HepG2 (cell line): ENCODE results near the gene FANCG. TPM values are rescaled to one million over a fixed set of nuclear protein-coding genes. Genes with fewer than 3 reads are reported as not detected.
A peak's percentile ranks its signal among the peaks of the same experiment; 100 is the strongest.

Experiments used
- CBX2 ChIP-seq, 2 experiments: fragments of 200-600 bp in 1 of 2; sonication (generic); formaldehyde crosslinking in 1 of 2; IDR thresholded peaks; 2 replicates each; pipeline versions ENCODE4 v1.7.0 to v1.8.1; 2018 to 2022; ENCODE audit warnings: low read depth in 2 of 2, low read length in 1 of 2, mild to moderate bottlenecking in 1 of 2, missing genetic modification reagents in 1 of 2
- CBX5 ChIP-seq: sonication (generic); formaldehyde crosslinking; IDR thresholded peaks from 2 replicates; pipeline ENCODE4 v1.4.0; 2020; ENCODE audit warnings: missing genetic modification reagents, borderline replicate concordance
- CCAR2 ChIP-seq: fragments of 200-400 bp; formaldehyde crosslinking; optimal IDR thresholded peaks from 2 replicates; pipeline ENCODE3; 2018; ENCODE audit warnings: low read depth, mild to moderate bottlenecking, low read length, moderate library complexity
- CEBPG ChIP-seq: IDR thresholded peaks from 2 replicates; pipeline ENCODE4 v1.6.1; 2016
- DR1 ChIP-seq: sonication (generic); formaldehyde crosslinking; IDR thresholded peaks from 2 replicates; pipeline ENCODE4 v1.8.0; 2021; ENCODE audit warnings: mild to moderate bottlenecking, missing genetic modification reagents, inconsistent platforms
- EP300 ChIP-seq, 3 experiments: sonication (generic) in 1 of 3; formaldehyde crosslinking in 1 of 3; IDR thresholded peaks; 2 replicates each; pipeline versions ENCODE4 v1.5.1 to v1.6.1; 2011 to 2020; ENCODE audit warnings: low read depth in 2 of 3, low read length in 2 of 3, borderline replicate concordance in 1 of 3, improper control_type of control experiment in 1 of 3, mild to moderate bottlenecking in 1 of 3, missing genetic modification reagents in 1 of 3, moderate library complexity in 1 of 3
- HIVEP1 ChIP-seq: sonication (generic); formaldehyde crosslinking; IDR thresholded peaks from 2 replicates; pipeline ENCODE4 v1.4.0; 2020; ENCODE audit warnings: mild to moderate bottlenecking, missing genetic modification reagents
- HNF1A ChIP-seq, 2 experiments: sonication (generic) in 1 of 2; formaldehyde crosslinking in 1 of 2; IDR thresholded peaks; 2 replicates each; pipeline versions ENCODE4 v1.4.0 to v1.6.1; 2016 to 2020; ENCODE audit warnings: borderline replicate concordance in 1 of 2, low read depth in 1 of 2, mild to moderate bottlenecking in 1 of 2, missing genetic modification reagents in 1 of 2
- PCBP1 ChIP-seq: fragments of 200-400 bp; formaldehyde crosslinking; IDR thresholded peaks from 2 replicates; pipeline ENCODE4 v1.6.1; 2017; ENCODE audit warnings: mild to moderate bottlenecking, low read depth, low read length, borderline replicate concordance
- PHB2 ChIP-seq: fragments of 450-650 bp; IDR thresholded peaks from 2 replicates; pipeline ENCODE4 v1.6.1; 2018; ENCODE audit not compliant: partially characterized antibody
- PLRG1 ChIP-seq: fragments of 450-650 bp; conservative IDR thresholded peaks from 2 replicates; pipeline ENCODE4 v1.6.1; 2016
- TBX2 ChIP-seq: sonication (generic); formaldehyde crosslinking; IDR thresholded peaks from 2 replicates; pipeline ENCODE4 v1.5.0; 2020; ENCODE audit warnings: missing genetic modification reagents, mild to moderate bottlenecking, borderline replicate concordance
- TMF1 ChIP-seq: sonication (generic); formaldehyde crosslinking; IDR thresholded peaks from 2 replicates; pipeline ENCODE4 v1.8.1; 2022; ENCODE audit warnings: low read depth, missing genetic modification reagents
- U2AF1 ChIP-seq: fragments of 200-400 bp; formaldehyde crosslinking; optimal IDR thresholded peaks from 2 replicates; pipeline ENCODE3; 2017; ENCODE audit warnings: mild to moderate bottlenecking, low read depth, low read length
- ZBTB7B ChIP-seq: sonication (generic); formaldehyde crosslinking; IDR thresholded peaks from 2 replicates; pipeline ENCODE4 v1.4.0; 2020; ENCODE audit warnings: missing genetic modification reagents
- ZFYVE20 ChIP-seq: sonication (generic); formaldehyde crosslinking; IDR thresholded peaks from 2 replicates; pipeline ENCODE4 v1.8.0; 2023; ENCODE audit warnings: low read depth, mild to moderate bottlenecking, moderate library complexity, missing genetic modification reagents, borderline replicate concordance
- ZNF225 ChIP-seq: sonication (generic); formaldehyde crosslinking; IDR thresholded peaks from 2 replicates; pipeline ENCODE4 v1.4.0; 2020; ENCODE audit warnings: mild to moderate bottlenecking, missing genetic modification reagents
- ZNF282 ChIP-seq: fragments of 450-650 bp; IDR thresholded peaks from 2 replicates; pipeline ENCODE4 v1.6.1; 2018; ENCODE audit not compliant: partially characterized antibody
- ZNF3 ChIP-seq: IDR thresholded peaks from 2 replicates; pipeline ENCODE4 v1.7.0; 2017; ENCODE audit warnings: inconsistent platforms
- ZNF326 ChIP-seq: sonication (generic); formaldehyde crosslinking; IDR thresholded peaks from 2 replicates; pipeline ENCODE4 v1.4.0; 2020; ENCODE audit warnings: missing genetic modification reagents, borderline replicate concordance
- ZNF337 ChIP-seq: sonication (generic); formaldehyde crosslinking; IDR thresholded peaks from 2 replicates; pipeline ENCODE4 v1.5.1; 2020; ENCODE audit warnings: missing genetic modification reagents, low read depth, mild to moderate bottlenecking, borderline replicate concordance
- ZNF432 ChIP-seq: sonication (generic); formaldehyde crosslinking; IDR thresholded peaks from 2 replicates; pipeline ENCODE4 v1.5.0; 2020; ENCODE audit warnings: missing genetic modification reagents, mild to moderate bottlenecking, borderline replicate concordance
- ZNF446 ChIP-seq: sonication (generic); formaldehyde crosslinking; IDR thresholded peaks from 2 replicates; pipeline ENCODE4 v1.5.0; 2020; ENCODE audit warnings: mild to moderate bottlenecking, missing genetic modification reagents
- ZNF569 ChIP-seq: sonication (generic); formaldehyde crosslinking; IDR thresholded peaks from 2 replicates; pipeline ENCODE4 v1.5.0; 2020; ENCODE audit warnings: mild to moderate bottlenecking, missing genetic modification reagents, moderate library complexity, borderline replicate concordance
- ZSCAN31 ChIP-seq: sonication (generic); formaldehyde crosslinking; IDR thresholded peaks from 2 replicates; pipeline ENCODE4 v1.5.0; 2020; ENCODE audit warnings: low read depth, mild to moderate bottlenecking, missing genetic modification reagents
- ZZZ3 ChIP-seq: sonication (generic); formaldehyde crosslinking; IDR thresholded peaks from 2 replicates; pipeline ENCODE4 v1.4.0; 2020; ENCODE audit warnings: missing genetic modification reagents, mild to moderate bottlenecking, borderline replicate concordance
- polyA plus RNA-seq, 8 experiments: library from polyadenylated mRNA; depleted of rRNA in 3 of 8; stranded (reverse) in 7 of 8; unstranded in 1 of 8; fragments of >200 nt; fragmentation: Illumina TruSeq in 4 of 8; extraction: Trizol in 4 of 8; gene quantifications; 2 replicates each; pipeline versions ENCODE4 v1.2.1 to v1.2.3, GENCODE V29; 2011 to 2016; ENCODE audit warnings: low read depth in 4 of 8, missing spikeins in 1 of 8, mixed read lengths in 1 of 8; ENCODE audit not compliant: insufficient read depth in 1 of 8
- total RNA-seq, 5 experiments: library from RNA; depleted of rRNA; stranded (reverse); fragments of >200 nt; fragmentation: Illumina TruSeq; extraction: Trizol; gene quantifications; 2 replicates each; pipeline ENCODE4 v1.2.3, GENCODE V29; 2016; ENCODE audit warnings: low read depth in 1 of 5

The FANCG gene
- total and polyA plus RNA-seq, 2 of the 13 experiments (the other 11 are each of a cell fraction or from before 2014, with no cell fraction given) = 14.4 to 45.1 TPM

GRCh38 chr9:35096035-35096849 is 16.5 kb upstream of the FANCG start, which contains the start of gene PIGO (continued):
- TF ChIP-seq ZNF337 (CRISPR knock-in tag) (peak; percentile 89; the same call in 1 of the 2 replicates), ZNF225 (CRISPR knock-in tag) (peak; percentile 44; the same call in 1 of the 2 replicates), CEBPG (CRISPR knock-in tag) (no peak), TBX2 (CRISPR knock-in tag) (peak; percentile 91), ZFYVE20 (no peak), DR1 (CRISPR knock-in tag) (no peak), TMF1 (CRISPR knock-in tag) (no peak), ZNF432 (no peak), ZSCAN31 (peak; percentile 97), HNF1A (IDR thresholded peaks at IDR 0.05; ENCODE audit: low read depth) (no peak), HNF1A (CRISPR knock-in tag; IDR thresholded peaks at IDR 0.05; ENCODE audit: borderline replicate concordance) (peak; percentile 82), ZBTB7B (CRISPR knock-in tag) (peak; percentile 64; the same call in 1 of the 2 replicates), ZNF569 (no peak), PLRG1 (no peak), PCBP1 (0 out of 2 replicates have a peak, but pooled peaks have one; percentile 42), PHB2 (no peak), CBX5 (CRISPR knock-in tag) (0 out of 2 replicates have a peak, but pooled peaks have one; percentile 41), CCAR2 (no peak), ZNF326 (no peak), ZNF446 (CRISPR knock-in tag) (0 out of 2 replicates have a peak, but pooled peaks have one; percentile 22), EP300 (IDR thresholded peaks at IDR 0.05; ENCODE audit: low read depth in 2 of 2, low read length in 2 of 2) (0 out of 4 replicates have a peak, but pooled peaks of 1 of the 2 experiments have one; percentile 42), EP300 (CRISPR knock-in tag; IDR thresholded peaks at IDR 0.05; ENCODE audit: borderline replicate concordance) (no peak; the same call in 1 of the 2 replicates), ZNF282 (no peak), ZNF3 (no peak), HIVEP1 (peak; percentile 78; the same call in 1 of the 2 replicates), CBX2 (IDR thresholded peaks at IDR 0.05; ENCODE audit: low read depth, low read length) (no peak), CBX2 (CRISPR knock-in tag; IDR thresholded peaks at IDR 0.05; ENCODE audit: low read depth) (no peak), U2AF1 (peak; percentile 91), ZZZ3 (CRISPR knock-in tag) (peak; percentile 91; the same call in 1 of the 2 replicates)
